ENCODE data around the gene FGFBP2.

FGFBP2 gene, protein sequence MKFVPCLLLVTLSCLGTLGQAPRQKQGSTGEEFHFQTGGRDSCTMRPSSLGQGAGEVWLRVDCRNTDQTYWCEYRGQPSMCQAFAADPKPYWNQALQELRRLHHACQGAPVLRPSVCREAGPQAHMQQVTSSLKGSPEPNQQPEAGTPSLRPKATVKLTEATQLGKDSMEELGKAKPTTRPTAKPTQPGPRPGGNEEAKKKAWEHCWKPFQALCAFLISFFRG

DNA sequence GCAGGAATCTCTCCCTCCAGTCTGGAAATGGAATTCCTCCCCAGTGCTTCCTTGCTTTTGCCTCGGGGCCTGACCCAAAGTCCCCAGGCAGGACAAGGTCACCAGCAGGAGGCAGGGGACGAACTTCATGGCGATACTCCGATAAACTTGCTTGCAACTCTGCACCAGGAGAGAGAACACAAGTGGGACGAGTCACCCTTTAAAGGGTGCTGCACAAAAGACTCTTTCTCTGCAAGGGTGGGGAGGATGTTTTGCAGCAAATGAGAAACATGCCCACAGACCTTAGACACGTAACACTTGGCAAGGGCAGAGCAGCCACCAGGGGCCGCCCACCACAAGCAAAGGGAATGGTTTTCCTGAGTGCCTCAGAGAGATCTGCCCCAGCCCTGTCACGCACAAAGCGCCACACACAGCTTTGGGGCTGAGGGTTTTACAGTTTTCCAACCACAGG, at the start of gene FGFBP2:
Gene FGFBP2, minus strand, starts transcription at position 175 of the 451 bp plus-strand sequence. Its CDS starts 46 bp downstream, at position 129.
- TF ChIP-seq, protein P1, sequence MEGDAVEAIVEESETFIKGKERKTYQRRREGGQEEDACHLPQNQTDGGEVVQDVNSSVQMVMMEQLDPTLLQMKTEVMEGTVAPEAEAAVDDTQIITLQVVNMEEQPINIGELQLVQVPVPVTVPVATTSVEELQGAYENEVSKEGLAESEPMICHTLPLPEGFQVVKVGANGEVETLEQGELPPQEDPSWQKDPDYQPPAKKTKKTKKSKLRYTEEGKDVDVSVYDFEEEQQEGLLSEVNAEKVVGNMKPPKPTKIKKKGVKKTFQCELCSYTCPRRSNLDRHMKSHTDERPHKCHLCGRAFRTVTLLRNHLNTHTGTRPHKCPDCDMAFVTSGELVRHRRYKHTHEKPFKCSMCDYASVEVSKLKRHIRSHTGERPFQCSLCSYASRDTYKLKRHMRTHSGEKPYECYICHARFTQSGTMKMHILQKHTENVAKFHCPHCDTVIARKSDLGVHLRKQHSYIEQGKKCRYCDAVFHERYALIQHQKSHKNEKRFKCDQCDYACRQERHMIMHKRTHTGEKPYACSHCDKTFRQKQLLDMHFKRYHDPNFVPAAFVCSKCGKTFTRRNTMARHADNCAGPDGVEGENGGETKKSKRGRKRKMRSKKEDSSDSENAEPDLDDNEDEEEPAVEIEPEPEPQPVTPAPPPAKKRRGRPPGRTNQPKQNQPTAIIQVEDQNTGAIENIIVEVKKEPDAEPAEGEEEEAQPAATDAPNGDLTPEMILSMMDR (IDR thresholded peaks at IDR 0.05), result no peak
- Histone ChIP-seq H3K9me3 (no peaks in the 10 kb centered on the region), H3K4me1 (ENCODE audit: control insufficient read depth in 1 of 2, insufficient read depth in 1 of 2, low read depth in 1 of 2, low read length in 1 of 2) (peaks cover 40 to 44% of the 10 kb centered on the region in 2 experiments), H3K4me3 (ENCODE audit: low read depth in 1 of 2, low read length in 1 of 2) (peak within 1 kb of the TSS in 1 of 2 experiments; percentile 32), H3K27ac (peak within 1 kb of the TSS; percentile 68), H3K27me3 (no peaks in the 10 kb centered on the region), H3K36me3 (no peaks in the 10 kb centered on the region)

DNA sequence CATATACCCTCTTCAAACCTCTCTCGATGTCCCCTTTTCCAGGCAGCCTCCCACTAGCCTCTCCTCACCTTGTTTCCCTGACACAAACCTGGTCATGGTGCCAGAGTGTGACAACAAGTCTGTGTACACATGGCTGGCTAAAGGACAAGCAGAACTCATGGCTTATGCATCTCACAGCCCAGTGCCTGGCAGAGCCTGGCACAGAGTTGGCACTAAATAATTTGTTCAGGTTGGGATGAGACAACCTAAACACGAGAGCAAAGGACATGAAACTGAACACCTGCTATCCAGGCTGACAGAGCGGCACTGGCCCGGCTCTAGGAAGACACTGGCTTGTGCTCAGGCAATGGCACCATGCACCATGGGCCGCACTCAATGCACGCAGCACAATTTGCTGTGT, 48.2 kb upstream of the FGFBP2 start:
- Histone ChIP-seq H3K36me3 (no peaks in the 10 kb centered on the region), H3K9me3 (no peaks in the 10 kb centered on the region), H3K27ac (no peak overlapping the region), H3K27me3 (no peaks in the 10 kb centered on the region), H3K4me1 (ENCODE audit: control insufficient read depth in 1 of 2, insufficient read depth in 1 of 2, low read depth in 1 of 2, low read length in 1 of 2) (no peaks in the 10 kb centered on the region), H3K4me3 (ENCODE audit: low read depth in 1 of 2, low read length in 1 of 2) (no peak overlapping the region)
- TF ChIP-seq, protein P1 (IDR thresholded peaks at IDR 0.05), result no peak

DNA sequence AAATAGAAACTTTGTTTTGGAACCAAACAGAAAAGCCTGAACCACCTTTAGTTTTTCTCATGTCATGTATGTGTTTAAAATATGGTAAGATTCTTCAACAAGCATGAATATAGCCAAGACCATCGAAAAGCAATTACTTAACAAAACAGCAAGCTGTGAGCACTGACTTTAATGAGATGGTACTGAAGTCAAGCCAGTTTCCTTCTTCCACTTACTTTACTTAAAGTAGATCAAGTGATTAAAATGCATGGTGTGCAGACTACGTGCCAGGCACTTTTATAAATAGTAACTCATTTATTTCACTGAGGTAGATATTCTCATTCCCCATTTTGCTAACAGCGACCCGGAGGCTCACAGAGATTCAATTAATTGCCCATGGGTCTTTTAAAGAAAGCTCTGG, 46.2 kb upstream of the FGFBP2 start:
- Histone ChIP-seq H3K4me3 (ENCODE audit: low read depth in 1 of 2, low read length in 1 of 2) (no peak overlapping the region), H3K9me3 (no peaks in the 10 kb centered on the region), H3K4me1 (ENCODE audit: control insufficient read depth in 1 of 2, insufficient read depth in 1 of 2, low read depth in 1 of 2, low read length in 1 of 2) (no peaks in the 10 kb centered on the region), H3K36me3 (no peaks in the 10 kb centered on the region), H3K27ac (no peak overlapping the region), H3K27me3 (no peaks in the 10 kb centered on the region)
- TF ChIP-seq, protein P1 (IDR thresholded peaks at IDR 0.05), result no peak

DNA sequence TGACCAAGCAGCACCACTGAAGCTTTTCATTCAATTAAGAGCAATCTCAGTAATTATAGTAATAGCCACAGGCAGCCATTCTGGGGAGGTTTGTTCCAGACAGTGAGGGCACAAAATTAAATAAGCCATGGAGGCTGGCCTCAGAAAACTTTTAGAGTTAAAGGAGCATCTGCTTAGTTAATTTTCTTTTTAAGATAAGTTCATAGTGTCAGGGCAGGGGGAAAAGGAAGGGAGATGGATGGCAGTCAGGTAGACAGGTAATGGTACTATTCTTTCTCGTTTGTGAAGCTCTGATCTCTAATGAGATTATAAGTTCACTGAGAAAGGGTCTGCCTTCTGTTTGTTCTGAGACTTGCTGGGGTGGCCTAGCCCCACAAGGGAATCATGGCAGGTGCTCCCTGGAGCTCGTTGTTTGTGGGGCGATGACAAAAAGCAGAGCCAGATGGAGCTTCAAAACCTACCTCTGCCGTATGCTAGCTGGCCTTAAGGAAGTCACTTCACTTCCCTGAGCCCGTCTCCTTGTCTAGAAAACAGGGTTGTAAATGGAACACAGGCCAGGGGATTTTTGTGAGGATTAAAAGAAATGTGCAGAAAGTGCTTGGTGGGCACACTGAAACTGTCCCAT, 44.6 kb upstream of the FGFBP2 start:
- Histone ChIP-seq H3K36me3 (no peaks in the 10 kb centered on the region), H3K4me1 (ENCODE audit: control insufficient read depth in 1 of 2, insufficient read depth in 1 of 2, low read depth in 1 of 2, low read length in 1 of 2) (no peaks in the 10 kb centered on the region), H3K4me3 (ENCODE audit: low read depth in 1 of 2, low read length in 1 of 2) (no peak overlapping the region), H3K9me3 (no peaks in the 10 kb centered on the region), H3K27ac (no peak overlapping the region), H3K27me3 (no peaks in the 10 kb centered on the region)
- TF ChIP-seq, protein P1 (IDR thresholded peaks at IDR 0.05), result no peak

DNA sequence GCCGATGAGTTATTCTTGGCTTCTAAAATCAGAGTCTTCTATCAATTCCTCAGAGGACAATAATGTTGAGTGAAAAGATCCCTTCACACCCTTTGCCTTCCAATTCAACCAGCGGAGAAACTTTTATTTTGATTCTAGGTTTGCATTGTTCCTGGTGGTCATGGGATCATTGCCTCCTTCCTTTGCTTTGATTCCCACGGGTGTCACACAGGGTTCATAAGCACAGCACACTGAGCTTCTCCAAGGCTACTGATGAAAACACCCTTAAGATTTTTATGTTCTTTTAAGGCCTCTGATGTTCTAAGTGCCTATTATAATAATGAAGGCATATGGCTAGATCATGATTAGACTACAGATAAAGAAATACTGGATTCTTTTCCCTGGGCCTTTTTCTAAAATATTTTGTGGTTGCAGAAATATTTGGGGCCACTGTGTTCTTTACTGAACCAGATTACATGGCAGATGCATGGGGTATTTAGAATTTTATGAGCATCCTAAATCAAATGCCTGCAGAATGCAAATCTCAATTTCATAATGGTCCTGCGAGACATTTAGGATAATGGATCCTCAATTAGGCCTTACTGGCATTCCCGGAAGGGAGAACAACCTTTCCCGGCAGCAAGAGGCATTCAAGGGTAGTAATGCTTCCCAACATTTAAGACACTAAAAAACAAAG, 43.9 kb upstream of the FGFBP2 start:
- H3K9me3 ChIP-seq, result no peaks in the 10 kb centered on the region
- no peak overlapping the region for H3K4me3 ChIP-seq (ENCODE audit: low read depth in 1 of 2, low read length in 1 of 2)
- no peak overlapping the region for H3K27ac ChIP-seq
- TF ChIP-seq, protein P1 (IDR thresholded peaks at IDR 0.05), result no peak
- H3K27me3 ChIP-seq, result no peaks in the 10 kb centered on the region
- no peaks in the 10 kb centered on the region for H3K36me3 ChIP-seq
- H3K4me1 ChIP-seq (ENCODE audit: control insufficient read depth in 1 of 2, insufficient read depth in 1 of 2, low read depth in 1 of 2, low read length in 1 of 2), result no peaks in the 10 kb centered on the region

Data from neutrophil (primary cell).